GM19240 (cell line): ENCODE results near the gene NFAT5.
"Not testable (repeated sequence)": the region's sequence is repeated elsewhere in the genome, so short reads cannot be mapped to it uniquely, and the experiment has no call there.

Source experiments
- DNase-seq: peaks from one replicate; pipeline ENCODE4 v3.0.0; 2011; ENCODE audit warnings: low spot score; ENCODE audit not compliant: insufficient read length

NFAT5 gene

DNA sequence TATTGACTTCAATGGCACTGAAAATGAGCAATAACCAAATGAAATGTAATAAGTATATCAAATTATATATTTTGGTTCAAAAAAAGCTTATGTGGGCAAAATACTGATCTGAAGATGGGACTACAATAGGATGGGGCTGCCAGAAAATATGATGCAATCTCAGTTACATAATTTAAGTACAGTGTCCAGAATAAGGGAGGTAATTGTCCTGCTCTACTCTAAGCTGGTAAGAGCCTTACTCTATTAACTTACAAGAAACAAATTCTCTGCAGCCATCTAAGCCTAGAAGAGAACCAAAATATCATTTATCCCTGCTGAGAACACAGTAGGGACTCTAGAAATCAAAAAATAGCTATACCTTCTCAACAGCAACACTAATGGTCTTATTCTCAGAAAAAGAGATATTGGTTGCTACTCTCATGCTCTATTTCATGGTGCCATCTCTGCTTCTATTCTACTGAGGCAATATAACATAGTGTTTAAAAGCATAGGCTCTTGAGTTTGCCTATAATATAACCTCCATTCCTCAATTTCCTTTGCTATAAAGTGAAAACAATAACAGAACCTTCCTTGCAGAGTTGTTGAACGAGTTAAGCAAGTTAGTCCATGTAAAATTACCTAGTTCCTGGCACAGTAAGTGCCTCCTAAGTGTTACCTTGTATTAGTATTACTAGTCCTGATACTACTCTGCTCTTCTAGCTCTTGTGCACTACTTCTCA, 140.6 kb downstream of the NFAT5 start:
- DNase-seq, result no peak

DNA sequence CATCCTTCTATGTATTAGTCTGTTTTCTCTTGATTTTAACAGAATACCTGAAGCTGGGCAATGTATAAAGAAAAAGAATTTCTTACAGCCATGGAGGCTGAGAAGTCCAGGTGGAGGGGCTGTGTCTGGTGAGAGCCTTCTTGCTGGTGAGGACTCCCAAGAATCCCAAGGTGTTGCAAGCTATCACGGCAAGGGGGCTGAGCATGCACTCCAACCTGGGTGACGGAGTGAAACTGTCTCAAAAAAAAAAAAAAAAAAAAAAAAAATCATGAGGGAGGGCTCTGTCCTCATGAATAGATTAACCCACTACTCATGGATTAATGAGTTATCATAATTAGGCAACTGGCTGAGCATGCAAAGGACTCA, 141.2 kb downstream of the NFAT5 start:
- DNase-seq, result no peak

DNA sequence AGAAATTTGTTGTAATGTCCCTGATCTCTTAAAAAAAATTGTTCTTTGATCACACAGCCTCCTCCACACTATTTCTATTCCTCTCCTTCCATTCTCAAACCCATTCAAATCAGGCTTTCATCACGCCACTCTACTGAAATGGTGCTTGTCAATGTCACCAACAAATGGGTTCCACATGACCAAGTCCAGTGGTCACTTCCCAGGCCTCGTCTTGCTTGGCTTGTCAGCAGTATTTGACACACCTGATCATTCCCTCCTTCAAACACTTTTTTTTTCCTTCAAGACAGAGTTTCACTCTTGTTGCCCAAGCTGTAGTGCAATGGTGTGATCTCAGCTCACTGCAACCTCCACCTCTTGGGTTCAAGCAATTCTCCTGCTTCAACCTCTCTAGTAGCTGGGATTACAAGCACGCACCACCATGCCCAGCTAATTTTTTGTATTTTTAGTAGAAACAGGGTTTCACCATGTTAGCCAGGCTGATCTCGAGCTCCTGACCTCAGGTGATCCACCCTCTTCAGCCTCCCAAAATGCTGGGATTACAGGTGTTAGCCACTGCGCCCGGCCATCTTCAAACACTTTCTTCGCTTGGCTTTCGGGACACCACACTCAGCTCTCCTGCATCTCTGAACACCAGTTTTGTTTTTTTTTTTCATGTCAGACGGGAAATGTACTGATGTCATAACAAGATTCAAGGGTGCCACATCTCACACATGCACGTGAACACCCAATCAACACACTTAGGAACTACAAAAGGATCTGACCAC, 142.3 kb downstream of the NFAT5 start:
- no peak for DNase-seq

DNA sequence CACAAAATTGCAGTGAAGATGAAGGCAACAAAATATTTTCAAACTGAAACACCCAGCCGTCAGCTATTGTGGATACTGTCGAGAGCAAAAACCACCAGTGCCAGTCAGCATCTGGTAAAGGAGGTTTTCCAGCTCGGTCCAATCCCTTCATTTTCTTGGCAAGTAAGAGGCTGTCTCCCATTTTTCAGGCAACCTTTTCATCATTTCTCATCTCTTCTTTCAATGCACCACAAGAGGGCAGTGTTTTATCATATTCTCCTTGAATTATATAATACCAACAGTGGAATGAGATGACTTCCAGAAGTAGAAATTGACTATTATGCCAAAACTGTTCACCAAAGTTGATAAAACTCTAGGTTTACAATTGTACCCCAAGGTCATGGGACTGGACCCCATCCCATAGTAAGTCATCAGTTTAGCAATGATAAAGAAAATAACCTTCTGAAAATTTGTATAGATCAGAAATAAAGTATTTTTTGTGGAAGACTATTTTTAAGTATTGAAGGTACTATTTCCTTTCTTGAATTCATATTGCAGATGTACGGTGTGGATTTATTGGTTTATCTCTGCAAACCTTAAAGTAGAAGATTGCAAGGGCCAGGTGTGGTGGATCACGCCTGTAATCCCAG, 143.8 kb downstream of the NFAT5 start:
- peak; percentile 32 for DNase-seq

DNA sequence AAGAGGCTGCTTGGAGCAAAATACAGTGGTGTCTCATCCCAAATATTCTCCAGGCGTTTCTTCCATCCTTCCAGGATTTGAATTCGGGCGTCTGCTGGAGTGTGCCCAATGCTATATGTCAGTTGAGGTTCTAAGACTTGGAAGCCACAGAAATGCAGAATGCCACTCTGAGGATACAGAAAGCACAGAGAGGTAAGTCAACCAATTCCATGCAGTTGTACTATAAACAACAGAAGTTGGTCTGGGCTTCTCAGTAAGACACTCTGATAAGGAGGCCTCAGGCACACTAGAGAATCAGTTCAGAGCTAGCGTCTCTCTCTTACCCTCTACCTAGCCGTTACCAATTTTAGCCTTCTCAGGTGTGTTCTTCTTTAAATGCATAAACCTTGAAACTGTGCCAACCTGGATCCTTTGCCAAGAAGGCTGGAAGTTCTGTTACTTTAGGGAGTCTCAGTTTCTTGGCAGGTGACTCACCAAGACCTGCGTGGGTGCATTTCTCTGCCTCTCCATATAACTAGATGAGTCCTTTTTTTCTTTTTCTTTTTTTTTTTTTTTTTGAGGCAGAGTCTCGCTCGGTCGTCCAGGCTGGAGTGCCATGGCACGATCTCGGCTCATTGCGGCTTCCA, 145.5 kb downstream of the NFAT5 start:
- no peak for DNase-seq

DNA sequence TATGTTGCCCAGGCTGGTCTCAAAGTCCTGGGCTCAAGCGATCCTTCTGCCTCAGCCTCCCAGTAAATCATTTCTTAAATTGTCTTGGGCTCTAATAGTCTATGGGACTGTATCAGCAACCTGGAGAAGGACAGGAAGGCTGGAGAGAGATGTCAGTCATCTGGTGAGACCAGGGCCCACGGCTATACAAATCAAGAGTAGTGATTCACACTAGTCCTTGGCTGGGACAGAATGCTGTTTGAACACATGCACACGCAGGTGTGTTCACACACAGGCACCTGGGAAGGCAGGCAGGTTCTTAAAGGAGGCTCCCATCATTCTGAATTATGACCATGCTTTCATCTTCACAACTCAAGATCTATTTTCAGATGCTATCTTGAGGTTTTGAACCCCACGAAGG, 146.5 kb downstream of the NFAT5 start:
- no peak for DNase-seq

DNA sequence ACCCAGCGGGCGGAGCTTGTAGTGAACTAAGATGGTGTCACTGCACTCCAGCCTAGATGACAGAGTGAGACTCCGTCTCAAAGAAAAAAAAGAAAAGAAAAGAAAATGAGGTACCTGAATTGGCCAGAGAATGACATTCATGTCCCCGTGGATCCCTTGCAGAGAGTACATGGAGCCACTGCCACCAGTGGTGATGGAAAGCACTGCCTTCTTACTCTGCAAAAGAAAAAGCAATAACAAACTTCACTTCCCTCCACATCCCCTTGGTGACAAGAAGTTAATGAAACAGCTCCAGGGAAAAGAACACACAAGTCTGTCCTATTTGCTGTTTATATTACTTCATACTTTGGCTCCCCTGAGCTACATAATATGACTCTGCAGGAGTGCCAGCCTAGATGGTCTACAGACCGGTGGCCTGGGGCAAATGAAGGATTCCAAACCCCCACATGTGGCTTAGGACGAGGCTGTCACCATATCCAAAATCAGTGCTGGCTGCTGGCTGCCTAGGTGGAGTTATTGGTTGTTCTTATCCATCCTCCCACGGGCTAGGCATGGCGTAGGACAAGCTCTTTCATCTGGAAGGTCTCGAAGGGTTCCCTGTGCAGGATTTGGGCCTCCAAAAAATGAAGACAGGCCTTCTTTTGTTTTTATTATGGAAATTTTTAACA, 147.3 kb downstream of the NFAT5 start:
- DNase-seq, result no peak

DNA sequence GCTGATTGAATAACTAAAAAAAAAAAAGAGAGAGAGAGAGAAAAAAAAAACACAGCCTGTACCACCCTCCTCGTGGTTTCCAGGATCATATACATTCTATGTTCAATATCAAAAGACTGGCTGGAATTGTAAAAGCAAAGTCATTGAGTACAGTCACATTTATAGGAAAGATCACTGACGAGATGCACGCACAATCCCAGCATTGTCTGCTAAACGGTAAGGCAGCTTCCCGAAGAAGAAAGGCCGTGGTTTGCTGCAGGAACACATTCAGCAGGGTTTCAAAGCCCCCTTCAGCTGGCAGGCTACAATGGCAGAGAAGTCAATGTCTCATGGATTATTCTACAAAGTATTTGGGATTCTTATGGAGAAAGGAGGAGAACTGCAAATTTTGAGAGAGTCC, 151.3 kb downstream of the NFAT5 start:
- DNase-seq, result no peak

DNA sequence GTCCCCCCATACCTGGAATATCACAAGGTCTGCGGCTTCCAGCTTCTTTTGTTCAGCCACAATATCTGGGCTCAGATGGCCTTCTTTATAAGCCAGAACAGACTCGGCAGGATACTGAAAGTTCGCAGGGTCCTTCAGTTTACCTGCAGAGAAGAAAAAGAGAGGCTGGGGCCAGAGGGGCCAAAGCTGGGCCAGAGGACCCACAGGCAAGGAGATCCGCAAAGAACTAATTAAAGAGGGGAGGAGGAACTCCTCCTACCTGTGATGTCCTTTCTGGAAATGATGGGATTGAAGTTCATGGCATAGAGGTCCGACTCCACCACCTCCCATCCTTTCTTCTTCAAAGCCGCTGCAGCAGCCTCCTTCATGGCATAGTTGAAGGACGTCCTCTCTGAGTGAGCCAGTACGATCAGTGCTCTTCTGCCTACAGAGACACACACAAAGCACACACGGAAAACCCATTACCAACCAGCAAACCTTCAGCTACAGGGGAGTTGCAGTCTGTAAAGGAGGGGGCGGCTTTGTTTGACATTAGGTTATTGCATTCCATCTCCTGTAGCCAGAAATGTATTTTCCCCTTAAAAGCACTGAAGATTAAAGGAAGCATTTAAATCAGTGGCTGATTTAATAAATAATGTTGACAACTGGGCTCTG, 152.5 kb downstream of the NFAT5 start:
- no peak for DNase-seq

DNA sequence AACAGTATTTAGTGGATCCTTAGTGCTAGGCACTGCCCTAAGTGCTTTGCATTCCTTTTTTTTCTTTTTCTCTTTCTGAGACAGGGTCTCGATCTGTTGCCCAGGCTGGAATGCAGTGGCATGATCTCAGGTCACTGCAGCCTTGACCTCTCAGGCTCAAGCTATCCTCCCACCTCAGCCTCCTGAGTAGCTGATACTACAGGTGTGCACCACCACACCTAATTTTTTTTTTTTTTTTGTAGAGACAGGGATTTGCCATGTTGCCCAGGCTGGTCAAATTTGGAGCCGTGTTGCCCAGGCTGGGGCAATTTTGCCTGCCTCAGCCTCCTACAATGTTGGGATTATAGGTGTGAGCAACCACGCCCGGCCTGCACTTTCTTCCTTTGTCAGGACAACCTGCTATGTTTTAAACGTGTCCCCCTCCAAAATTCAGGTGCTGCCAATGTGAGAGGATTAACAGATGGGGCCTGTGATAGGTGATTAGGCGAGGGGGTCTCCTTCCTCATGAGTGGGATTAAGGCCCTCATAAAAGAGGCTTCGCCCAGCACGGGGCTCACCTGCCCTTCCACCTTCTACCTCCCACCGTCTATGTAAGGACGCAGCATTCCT, 155.2 kb downstream of the NFAT5 start:
- no peak for DNase-seq

DNA sequence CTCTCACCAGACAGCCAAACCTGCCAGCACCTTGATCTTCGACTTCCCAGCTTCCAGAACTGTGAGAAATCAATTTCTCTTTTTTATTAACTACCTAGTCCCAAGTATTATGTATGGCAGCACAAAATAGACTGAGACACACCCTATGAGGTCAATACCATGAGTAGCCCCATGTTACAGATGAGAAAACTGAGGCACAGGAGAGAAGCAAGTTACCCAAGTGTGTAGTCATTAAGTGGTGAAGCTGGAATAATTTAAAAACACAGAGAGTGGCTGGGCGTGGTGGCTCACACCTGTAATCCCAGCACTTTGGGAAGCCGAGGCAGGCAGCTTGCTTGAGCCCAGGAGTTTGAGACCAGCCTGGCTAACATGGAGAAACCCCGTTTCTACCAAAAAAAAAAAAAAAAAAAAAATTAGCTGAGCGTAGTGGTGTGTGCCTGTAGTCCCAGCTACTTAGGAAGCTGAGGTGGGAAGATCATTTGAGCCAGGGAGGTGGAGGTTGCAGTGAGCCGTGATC, 155.7 kb downstream of the NFAT5 start:
- no peak for DNase-seq

DNA sequence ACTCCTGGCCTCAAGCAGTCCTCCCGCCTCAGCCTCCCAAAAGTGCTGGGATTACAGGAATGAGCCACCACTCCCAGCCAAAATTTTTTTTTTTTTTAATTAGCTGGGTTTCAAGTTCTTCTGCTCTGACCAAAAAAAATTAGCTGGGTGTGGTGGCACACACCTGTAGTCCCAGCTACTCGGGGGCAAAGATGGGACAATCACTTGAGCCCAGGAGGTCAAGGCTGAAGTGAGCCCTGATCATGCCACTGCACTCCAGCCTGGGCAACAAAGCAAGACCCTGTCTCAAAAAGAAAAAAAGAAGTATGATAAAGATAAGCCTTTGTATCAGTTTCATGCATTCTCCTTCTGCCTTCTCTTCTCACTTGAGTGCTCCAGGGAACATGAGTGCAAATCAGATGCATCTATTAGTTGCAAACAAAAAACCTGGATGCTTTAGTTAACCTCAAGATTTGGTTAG, 158.7 kb downstream of the NFAT5 start:
- no peak for DNase-seq

DNA sequence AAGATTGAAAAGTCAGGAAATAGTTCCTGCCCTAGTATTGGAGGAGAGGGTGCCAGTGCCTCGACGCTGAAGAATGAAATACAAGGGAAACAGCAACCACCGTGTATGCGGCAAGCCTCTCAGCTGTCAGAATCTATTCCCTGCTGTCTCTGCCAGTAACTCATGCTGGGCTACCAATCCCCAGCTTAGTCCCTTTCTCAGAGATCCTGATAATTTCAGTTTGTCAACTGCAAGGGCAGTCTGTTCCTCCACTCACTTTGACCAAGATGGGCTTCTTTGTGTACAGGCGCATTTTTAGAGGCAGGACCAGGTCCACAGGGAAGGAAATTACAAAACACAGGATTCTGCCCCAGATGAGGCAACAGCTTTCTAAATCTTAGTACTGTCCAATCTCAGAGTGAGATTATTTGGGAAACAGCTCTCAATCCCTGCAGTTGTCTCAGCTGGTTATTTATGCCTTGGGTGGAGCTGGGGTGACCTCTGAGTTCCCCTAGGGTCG, 159.3 kb downstream of the NFAT5 start:
- DNase-seq, result no peak

DNA sequence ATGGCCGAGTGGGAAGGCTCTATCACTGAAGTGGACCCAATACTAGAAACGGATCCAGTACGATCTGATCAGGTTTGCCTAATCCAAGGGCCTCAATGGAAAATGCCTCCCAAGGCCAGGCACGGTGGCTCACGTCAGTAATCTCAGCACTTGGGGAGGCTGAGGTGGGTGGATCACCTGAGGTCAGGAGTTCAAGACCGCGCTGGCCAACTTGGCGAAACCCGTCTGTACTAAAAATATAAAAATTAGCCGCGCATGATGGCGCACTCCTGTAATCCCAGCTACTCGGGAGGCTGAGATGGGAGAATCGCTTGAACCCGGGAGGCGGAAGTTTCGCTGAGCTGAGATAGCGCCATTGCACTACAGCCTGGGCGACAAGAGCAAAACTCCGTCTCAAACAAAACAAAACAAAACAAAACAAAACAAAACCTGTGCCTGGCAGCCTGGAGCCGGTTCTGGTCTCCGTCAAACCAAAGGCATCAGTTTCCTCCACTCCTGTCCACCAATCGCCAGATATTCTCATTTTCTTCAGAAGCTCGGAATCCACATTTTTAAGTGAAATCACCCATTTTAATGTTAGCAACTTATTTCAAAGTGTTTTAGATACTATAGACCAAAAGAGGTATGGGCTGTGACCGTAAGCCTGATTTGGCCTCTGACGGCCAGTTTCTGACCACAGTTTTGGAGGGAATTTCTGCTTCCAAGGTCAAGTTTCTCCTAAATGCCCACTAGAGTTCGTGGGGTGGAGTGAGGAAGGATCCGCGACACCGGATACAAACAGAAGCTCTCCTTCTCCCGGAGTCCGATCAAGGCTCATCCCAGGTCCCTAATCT, 159.9 kb downstream of the NFAT5 start:
- DNase-seq, result no peak

DNA sequence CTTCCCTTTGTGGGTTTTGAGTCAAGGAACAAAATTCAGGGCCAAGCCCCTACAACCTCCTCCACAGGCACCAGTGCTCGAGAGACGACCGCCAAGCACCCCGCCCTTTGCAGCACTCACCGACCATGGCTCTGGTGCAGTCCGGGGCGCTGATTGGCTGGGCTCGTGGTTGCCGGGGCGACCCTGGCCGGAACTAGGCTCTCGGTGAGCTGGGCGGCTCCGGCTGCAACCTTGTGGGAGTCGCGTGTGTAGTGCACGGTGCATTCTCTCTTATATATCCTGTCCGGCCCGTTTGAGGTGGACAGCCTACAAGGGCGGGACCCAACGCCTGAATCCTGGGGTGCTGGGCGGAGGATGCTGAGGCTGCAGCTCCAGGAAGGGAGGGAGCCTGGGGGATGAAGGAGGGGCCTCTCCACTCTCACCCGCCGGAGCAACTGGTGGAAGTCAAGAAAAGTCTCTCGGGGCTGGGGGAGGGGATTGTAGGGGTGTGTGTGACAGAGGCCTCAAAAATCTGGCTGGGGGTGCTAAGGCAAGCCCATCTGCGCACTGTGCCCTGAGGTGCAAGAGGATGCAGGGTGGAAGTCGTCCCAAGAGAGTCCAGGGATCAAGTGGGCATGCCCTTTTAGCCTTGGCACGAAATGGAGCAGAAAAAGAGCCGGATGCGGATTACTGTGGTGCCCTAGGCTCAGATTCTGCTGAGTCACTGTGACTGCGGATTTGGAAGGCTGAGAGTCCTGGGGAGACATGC, 160.7 kb downstream of the NFAT5 start, which contains the start of gene NQO1:
NQO1 (minus strand) TSS at position 248 of the 748 bp plus-strand sequence; CDS start at position 127, 121 bp downstream.
- DNase-seq, result peak; percentile 89

DNA sequence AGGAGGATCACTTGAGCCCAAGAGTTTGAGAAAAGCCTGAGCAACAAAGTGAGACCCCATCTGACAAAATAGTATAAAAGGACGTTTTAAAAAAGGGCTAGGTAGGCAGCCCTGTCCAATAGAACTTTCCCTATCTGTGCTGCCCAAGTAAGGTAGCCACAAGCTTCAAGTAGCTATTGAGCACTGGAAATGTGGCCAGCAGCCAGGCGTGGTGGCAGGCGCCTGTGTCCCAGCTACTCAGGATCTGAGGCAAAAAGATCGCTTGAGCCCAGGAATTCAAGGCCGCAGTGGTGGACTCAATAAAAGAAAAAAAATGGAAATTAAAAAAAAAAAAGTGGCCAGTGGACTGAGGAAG, 162.1 kb downstream of the NFAT5 start:
- DNase-seq, result no peak

DNA sequence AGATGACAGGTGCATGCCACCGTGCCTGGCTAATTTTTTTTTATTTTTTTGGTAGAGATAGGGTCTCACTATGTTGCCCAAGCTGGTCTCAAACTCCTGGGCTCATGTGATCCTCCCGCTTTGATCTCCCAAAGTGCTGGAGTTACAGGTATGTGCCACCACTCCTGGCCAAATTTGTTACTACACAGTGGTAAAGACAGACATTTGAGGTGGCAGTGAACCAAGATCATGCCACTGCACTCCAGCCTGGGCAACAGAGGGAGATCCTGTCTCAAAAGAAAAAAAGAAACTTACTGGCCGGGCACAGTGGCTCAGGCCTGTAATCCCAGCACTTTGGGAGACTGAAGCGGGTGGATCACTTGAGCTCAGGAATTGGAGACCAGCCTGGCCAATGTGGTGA, 163.3 kb downstream of the NFAT5 start:
- not testable (repeated sequence) for DNase-seq

DNA sequence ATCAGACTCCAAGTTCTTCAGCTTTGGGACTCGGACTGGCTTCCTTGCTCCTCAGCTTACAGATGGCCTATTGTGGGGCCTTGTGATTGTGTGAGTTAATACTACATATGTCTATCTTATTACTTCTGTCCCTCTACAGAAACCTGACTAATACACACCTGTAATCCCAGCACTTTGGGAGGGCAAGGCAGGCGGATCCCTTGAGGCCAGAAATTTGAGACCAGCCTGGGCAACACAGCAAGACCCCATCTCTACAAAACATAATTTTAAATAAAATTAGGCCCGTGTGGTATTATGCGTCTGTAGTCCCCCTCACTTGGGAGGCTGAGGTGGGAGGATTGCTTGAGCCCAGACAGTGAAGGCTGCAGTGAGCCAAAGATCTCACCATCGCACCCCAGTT, 165.5 kb downstream of the NFAT5 start:
- not testable (repeated sequence) for DNase-seq
